GM12878 (cell line): ENCODE measurements around the gene SH3BGRL2. TPM values are rescaled to one million over a fixed set of nuclear protein-coding genes. Genes with fewer than 3 reads are reported as not detected.

Experiments
- ATAC-seq: fragments of 200-7000 bp; cut with Tn5 transposase; 3 replicates; pipeline ENCODE4 v1.9.1; 2020; ENCODE audit warnings: mild to moderate bottlenecking, moderate library complexity
- BruUV-seq: library from RNA; stranded (reverse); fragments of 400-500 nt; replicated peaks from 2 replicates; lab custom pipeline; 2021; lab: Mats Ljungman, UMichigan
- CTCF ChIA-PET: fragments of 300-600 bp; sonication (Branson Sonifier 250); formaldehyde crosslinking; extraction: SDS; loops from one replicate; lab custom pipeline; 2021; ENCODE audit warnings: inconsistent platforms; lab: Yijun Ruan, JAX
- POLR2A ChIA-PET: fragments of 350-600 bp; formaldehyde crosslinking; extraction: SDS; loops from one replicate; lab custom pipeline; 2021; ENCODE audit warnings: inconsistent platforms; lab: Charles Lee
- RAD21 ChIA-PET: fragments of 300-600 bp; sonication (Branson Sonifier 250); formaldehyde crosslinking; loops from one replicate; lab custom pipeline; 2023; ENCODE audit warnings: antibody characterized with exemption; ENCODE audit not compliant: unreplicated experiment; lab: Charles Lee
- SMC1A ChIA-PET: fragments of 300-600 bp; sonication (Branson Sonifier 250); formaldehyde crosslinking; loops from one replicate; lab custom pipeline; 2023; ENCODE audit not compliant: unreplicated experiment, uncharacterized antibody; lab: Charles Lee
- DNase-seq: peaks from one replicate; pipeline ENCODE4 v3.0.0-alpha.2; 2011; ENCODE audit warnings: low read depth, low spot score
- FAIRE-seq: peaks from 3 replicates; lab custom pipeline; 2011; peaks lifted over from hg19 to GRCh38; lab: Jason Lieb, UNC
- H2AFZ ChIP-seq: 2 replicates; pipeline ENCODE4 v1.6.0; 2011; ENCODE audit warnings: low read depth, low read length, control low read depth; ENCODE audit not compliant: control insufficient read depth
- H3K27ac ChIP-seq: 2 replicates; pipeline ENCODE4 v1.5.1; 2011; ENCODE audit warnings: control low read depth; ENCODE audit not compliant: control insufficient read depth, insufficient read depth
- H3K27me3 ChIP-seq, 2 experiments: replicated peaks in 1 of 2; 2 replicates each; pipeline versions ENCODE4 v1.6.0 to v1.6.1; 2011; ENCODE audit warnings: low read length in 1 of 2; ENCODE audit not compliant: control insufficient read depth in 2 of 2, insufficient read depth in 2 of 2
- H3K36me3 ChIP-seq, 2 experiments: 2 replicates each; pipeline ENCODE4 v1.5.1; 2011; ENCODE audit warnings: low read length in 1 of 2; ENCODE audit not compliant: control insufficient read depth in 2 of 2, insufficient read depth in 2 of 2
- H3K4me1 ChIP-seq: 2 replicates; pipeline ENCODE4 v1.6.1; 2011; ENCODE audit warnings: mild to moderate bottlenecking, low read length, moderate library complexity, mixed read lengths; ENCODE audit not compliant: control insufficient read depth, insufficient read depth
- H3K4me2 ChIP-seq: 2 replicates; pipeline ENCODE4 v1.6.0; 2011; ENCODE audit warnings: control low read depth; ENCODE audit not compliant: control insufficient read depth, insufficient read depth
- H3K4me3 ChIP-seq: fragments of 200-600 bp; sonication (generic); 2 replicates; pipeline ENCODE4 v1.5.1; 2016
- H3K79me2 ChIP-seq: 2 replicates; pipeline ENCODE4 v1.6.0; 2011; ENCODE audit warnings: low read length; ENCODE audit not compliant: control insufficient read depth, insufficient read depth
- H3K9ac ChIP-seq: 2 replicates; pipeline ENCODE4 v1.8.0; 2011; ENCODE audit warnings: low read length, control low read depth, mixed read lengths; ENCODE audit not compliant: control insufficient read depth, insufficient read depth
- H3K9me3 ChIP-seq: replicated peaks from 3 replicates; pipeline ENCODE4 v1.5.1; 2011; ENCODE audit warnings: mild to moderate bottlenecking, low read length; ENCODE audit not compliant: control insufficient read depth, insufficient read depth
- H4K20me1 ChIP-seq: 2 replicates; pipeline ENCODE4 v1.6.0; 2011; ENCODE audit not compliant: control insufficient read depth, insufficient read depth
- ATF7 ChIP-seq: fragments of 450-650 bp; IDR thresholded peaks from 2 replicates; pipeline ENCODE4 v1.6.1; 2016; ENCODE audit warnings: low read depth, mild to moderate bottlenecking
- ESRRA ChIP-seq: IDR thresholded peaks from 2 replicates; pipeline ENCODE4 v1.6.1; 2012; ENCODE audit warnings: mild to moderate bottlenecking, low read length, improper control_type of control experiment
- FOS ChIP-seq: IDR thresholded peaks from 3 replicates; pipeline ENCODE4 v1.6.1; 2011; ENCODE audit warnings: borderline replicate concordance; ENCODE audit not compliant: insufficient read length; ENCODE audit errors: extremely low read depth
- FOXM1 ChIP-seq: IDR thresholded peaks from 2 replicates; pipeline ENCODE4 v1.6.1; 2012; ENCODE audit warnings: low read depth, mild to moderate bottlenecking, inconsistent platforms, low read length, moderate library complexity
- MTA2 ChIP-seq: fragments of 450-650 bp; IDR thresholded peaks from 2 replicates; pipeline ENCODE4 v1.6.1; 2016; ENCODE audit warnings: low read depth, mild to moderate bottlenecking, moderate library complexity
- NBN ChIP-seq: fragments of 450-650 bp; IDR thresholded peaks from 2 replicates; pipeline ENCODE4 v1.6.1; 2016
- TCF12 ChIP-seq: IDR thresholded peaks from 2 replicates; pipeline ENCODE4 v1.6.1; 2011; ENCODE audit warnings: low read depth, mild to moderate bottlenecking, low read length
- ZNF384 ChIP-seq: IDR thresholded peaks from 2 replicates; pipeline ENCODE4 v1.6.1; 2012; ENCODE audit warnings: low read depth, mild to moderate bottlenecking, low read length, improper control_type of control experiment, borderline replicate concordance
- WGBS: methylation state at CpG from one replicate; pipeline ENCODE4 v1.1.6; 2016; ENCODE audit warnings: low lambda C conversion rate; ENCODE audit not compliant: insufficient replicate concordance, insufficient coverage; ENCODE audit errors: missing lambda C conversion rate; 5-methylcytosine and 5-hydroxymethylcytosine counted together
- in situ Hi-C: fragments of 300-500 bp; cut with MboI; formaldehyde crosslinking; loops from 9 replicates; pipeline ENCODE4 v1.14.3; 2018; ENCODE audit warnings: mixed read lengths
- intact Hi-C: fragments of 100-400 bp; cut with micrococcal nuclease; formaldehyde crosslinking; loops from one replicate; pipeline ENCODE4 v1.14.2; 2022; ENCODE audit not compliant: unreplicated experiment
- polyA plus RNA-seq, 11 experiments: library from polyadenylated mRNA; depleted of rRNA in 4 of 11; unstranded in 6 of 11; stranded (reverse) in 5 of 11; fragments of >200 nt; fragmentation: Nextera tagmentation in 4 of 11; fragmentation: Illumina TruSeq in 1 of 11; extraction: Ambion mirVana in 4 of 11; extraction: Trizol in 1 of 11; gene quantifications; 1 replicate in 1 of 11; 2 replicates in 10 of 11; pipeline versions ENCODE4 v1.2.1 to v1.2.3, GENCODE V29; 2011 to 2016; ENCODE audit warnings: inconsistent platforms in 2 of 11, missing spikeins in 2 of 11, low read depth in 1 of 11
- total RNA-seq, 4 experiments: library from RNA; depleted of rRNA in 3 of 4; stranded (reverse); fragments of >200 nt in 3 of 4; fragmentation: Illumina TruSeq in 1 of 4; extraction: Trizol in 1 of 4; gene quantifications; 2 replicates each; pipeline versions ENCODE4 v1.2.1 to v1.2.3, GENCODE V29; 2013 to 2021
- TF ChIP-seq, protein P1 (sequence below): fragments of 450-650 bp; formaldehyde crosslinking; IDR thresholded peaks from 2 replicates; pipeline ENCODE4 v1.4.0; 2020; ENCODE audit warnings: mild to moderate bottlenecking, moderate library complexity
- TF ChIP-seq, protein P2 (sequence below): fragments of 450-650 bp; conservative IDR thresholded peaks from 2 replicates; pipeline ENCODE4 v1.6.1; 2017; ENCODE audit warnings: mild to moderate bottlenecking, moderate library complexity

The SH3BGRL2 gene
- total and polyA plus RNA-seq, 10 of the 15 experiments (the other 5 are each of a cell fraction or from before 2014, with no cell fraction given) = 0.03 to 0.37 (median 0.21) TPM

DNA sequence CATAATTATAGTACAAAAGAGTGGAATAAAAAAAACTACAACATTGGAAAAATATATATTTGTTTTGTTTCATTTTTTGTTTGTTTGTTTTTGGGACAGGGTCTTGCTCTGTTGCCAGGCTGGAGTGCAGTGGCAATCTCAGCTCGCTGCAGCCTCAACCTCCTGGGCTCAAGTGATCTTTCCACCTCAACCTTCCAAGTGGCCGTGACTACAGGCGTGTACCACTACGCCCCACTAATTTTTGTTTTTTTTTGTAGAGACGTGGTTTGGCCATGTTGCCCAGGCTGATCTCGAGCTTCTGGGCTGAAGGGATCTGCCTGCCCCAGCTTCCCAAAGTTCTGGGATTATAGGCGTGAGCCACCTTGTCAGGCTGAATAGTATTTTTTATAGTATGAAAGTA lies 41.4 kb upstream of the SH3BGRL2 start:
- ChIA-PET POLR2A (no interaction called here), RAD21 (no interaction called here), CTCF (interaction anchor here (1.3 kb wide), 1 partner anchor 12 kb away, joined by 3 read pairs; no protein-coding TSS in a partner anchor)
- ATAC-seq (no peak), DNase-seq (no peak)
- intact Hi-C loops (no loop called here), in situ Hi-C loops (no loop called here)
- no peaks in the 10 kb centered on the region for H4K20me1 ChIP-seq
- H3K4me1 ChIP-seq = no peaks in the 10 kb centered on the region
- H3K9me3 ChIP-seq = no peaks in the 10 kb centered on the region
- H3K4me2 ChIP-seq = no peak overlapping the region
- WGBS = 42% methylated on average over 7 of the region's 7 CpGs
- H3K4me3 ChIP-seq = no peak overlapping the region
- no peak for TF ChIP-seq MTA2
- no peak for TF ChIP-seq FOXM1
- TF ChIP-seq, protein P1, sequence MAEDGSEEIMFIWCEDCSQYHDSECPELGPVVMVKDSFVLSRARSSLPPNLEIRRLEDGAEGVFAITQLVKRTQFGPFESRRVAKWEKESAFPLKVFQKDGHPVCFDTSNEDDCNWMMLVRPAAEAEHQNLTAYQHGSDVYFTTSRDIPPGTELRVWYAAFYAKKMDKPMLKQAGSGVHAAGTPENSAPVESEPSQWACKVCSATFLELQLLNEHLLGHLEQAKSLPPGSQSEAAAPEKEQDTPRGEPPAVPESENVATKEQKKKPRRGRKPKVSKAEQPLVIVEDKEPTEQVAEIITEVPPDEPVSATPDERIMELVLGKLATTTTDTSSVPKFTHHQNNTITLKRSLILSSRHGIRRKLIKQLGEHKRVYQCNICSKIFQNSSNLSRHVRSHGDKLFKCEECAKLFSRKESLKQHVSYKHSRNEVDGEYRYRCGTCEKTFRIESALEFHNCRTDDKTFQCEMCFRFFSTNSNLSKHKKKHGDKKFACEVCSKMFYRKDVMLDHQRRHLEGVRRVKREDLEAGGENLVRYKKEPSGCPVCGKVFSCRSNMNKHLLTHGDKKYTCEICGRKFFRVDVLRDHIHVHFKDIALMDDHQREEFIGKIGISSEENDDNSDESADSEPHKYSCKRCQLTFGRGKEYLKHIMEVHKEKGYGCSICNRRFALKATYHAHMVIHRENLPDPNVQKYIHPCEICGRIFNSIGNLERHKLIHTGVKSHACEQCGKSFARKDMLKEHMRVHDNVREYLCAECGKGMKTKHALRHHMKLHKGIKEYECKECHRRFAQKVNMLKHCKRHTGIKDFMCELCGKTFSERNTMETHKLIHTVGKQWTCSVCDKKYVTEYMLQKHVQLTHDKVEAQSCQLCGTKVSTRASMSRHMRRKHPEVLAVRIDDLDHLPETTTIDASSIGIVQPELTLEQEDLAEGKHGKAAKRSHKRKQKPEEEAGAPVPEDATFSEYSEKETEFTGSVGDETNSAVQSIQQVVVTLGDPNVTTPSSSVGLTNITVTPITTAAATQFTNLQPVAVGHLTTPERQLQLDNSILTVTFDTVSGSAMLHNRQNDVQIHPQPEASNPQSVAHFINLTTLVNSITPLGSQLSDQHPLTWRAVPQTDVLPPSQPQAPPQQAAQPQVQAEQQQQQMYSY = no peak
- no peak for TF ChIP-seq FOS
- no peak for TF ChIP-seq ZNF384
- no peak for TF ChIP-seq ESRRA
- TF ChIP-seq TCF12 = no peak
- TF ChIP-seq NBN = no peak
- TF ChIP-seq, protein P2, sequence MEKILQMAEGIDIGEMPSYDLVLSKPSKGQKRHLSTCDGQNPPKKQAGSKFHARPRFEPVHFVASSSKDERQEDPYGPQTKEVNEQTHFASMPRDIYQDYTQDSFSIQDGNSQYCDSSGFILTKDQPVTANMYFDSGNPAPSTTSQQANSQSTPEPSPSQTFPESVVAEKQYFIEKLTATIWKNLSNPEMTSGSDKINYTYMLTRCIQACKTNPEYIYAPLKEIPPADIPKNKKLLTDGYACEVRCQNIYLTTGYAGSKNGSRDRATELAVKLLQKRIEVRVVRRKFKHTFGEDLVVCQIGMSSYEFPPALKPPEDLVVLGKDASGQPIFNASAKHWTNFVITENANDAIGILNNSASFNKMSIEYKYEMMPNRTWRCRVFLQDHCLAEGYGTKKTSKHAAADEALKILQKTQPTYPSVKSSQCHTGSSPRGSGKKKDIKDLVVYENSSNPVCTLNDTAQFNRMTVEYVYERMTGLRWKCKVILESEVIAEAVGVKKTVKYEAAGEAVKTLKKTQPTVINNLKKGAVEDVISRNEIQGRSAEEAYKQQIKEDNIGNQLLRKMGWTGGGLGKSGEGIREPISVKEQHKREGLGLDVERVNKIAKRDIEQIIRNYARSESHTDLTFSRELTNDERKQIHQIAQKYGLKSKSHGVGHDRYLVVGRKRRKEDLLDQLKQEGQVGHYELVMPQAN = no peak
- no peak for TF ChIP-seq ATF7
- TF ChIP-seq, all 136 proteins: peak for 0
- no peak for FAIRE-seq
- Histone ChIP-seq H3K9ac (no peak overlapping the region), H3K79me2 (no peaks in the 10 kb centered on the region), H2AFZ (no peak overlapping the region), H3K36me3 (no peaks in the 10 kb centered on the region), H3K27me3 (no peaks in the 10 kb centered on the region; a peak in 1 of 4 replicates), H3K27ac (no peak overlapping the region)
- no TSS peak for BruUV-seq
- SMC1A ChIA-PET = no interaction called here
